ENCODE results near the gene PLXNB2. TPM values are rescaled to one million over a fixed set of nuclear protein-coding genes. Genes with fewer than 3 reads are reported as not detected.

The PLXNB2 gene
- total RNA-seq, 3 donors from 2014 or later (not counting 1 experiment from before 2014, with no cell fraction given) = 6.0 to 34.7 (median 18.9) TPM

DNA sequence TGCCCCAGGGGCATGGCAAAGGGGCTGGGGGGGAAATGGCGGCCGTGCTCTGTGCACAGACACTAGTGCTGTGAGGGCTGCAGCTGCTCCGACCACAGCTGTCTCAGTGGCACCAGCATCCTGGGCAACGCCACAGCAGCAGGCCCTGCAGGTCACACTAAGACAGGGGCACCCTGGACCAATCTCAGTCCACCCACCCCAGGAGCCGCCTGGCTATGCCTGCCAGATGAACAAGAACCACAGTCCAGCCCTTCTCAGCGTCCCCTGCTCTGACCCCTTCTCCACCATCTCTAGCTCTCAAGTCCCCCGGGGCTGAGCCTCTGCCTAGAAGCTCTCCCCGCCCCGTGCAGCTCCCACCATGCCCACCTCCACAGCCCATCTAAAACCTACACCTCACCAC, 79.1 kb downstream of the PLXNB2 start:
- 94% methylated on average over 9 of the region's 9 CpGs for WGBS (ENCODE audit: insufficient coverage)
- H3K36me3 Mint-ChIP-seq = peaks cover 7% of the 10 kb centered on the region

DNA sequence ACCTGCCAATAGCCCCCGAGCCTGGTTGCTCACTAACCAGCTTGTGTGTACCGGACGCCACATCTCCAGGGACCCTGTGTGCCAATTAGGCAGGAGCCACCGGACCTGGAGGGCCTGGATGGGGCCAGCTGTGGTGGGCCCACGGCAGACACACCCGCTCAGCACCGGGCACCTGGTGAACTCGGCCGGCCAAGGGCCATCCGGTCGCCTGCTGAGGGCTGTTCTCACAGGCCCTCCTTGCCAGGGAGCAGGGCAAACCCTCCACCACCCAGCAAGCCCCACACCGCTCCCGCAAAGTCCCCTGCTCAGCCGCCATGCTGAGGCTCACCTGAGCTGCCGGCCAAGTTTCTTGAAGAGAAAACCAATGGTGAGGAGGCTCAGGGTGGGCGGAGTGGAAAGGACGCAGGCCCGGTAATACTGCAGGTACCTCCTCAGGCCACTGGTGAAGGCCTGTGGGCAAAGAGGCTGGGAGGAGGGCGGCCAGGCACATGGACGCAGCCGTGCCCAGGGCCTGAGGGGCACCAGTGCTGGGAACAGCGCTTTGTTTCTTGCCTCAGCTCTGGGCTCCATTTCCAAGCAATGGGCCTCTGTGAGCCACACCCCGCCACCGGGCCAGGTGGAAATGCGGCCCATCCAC, 79.7 kb downstream of the PLXNB2 start:
- intact Hi-C loops (cut with micrococcal nuclease) = no loop called here
- ATAC-seq = no peak

More for the DNA sequence above, 79.1 kb downstream of the PLXNB2 start:
- H3K27me3 ChIP-seq (ENCODE audit: control insufficient read depth, insufficient read depth, low read length) = no peaks in the 10 kb centered on the region
- no peak overlapping the region for H3K27ac ChIP-seq (ENCODE audit: low read length)
- TF ChIP-seq, protein P1, sequence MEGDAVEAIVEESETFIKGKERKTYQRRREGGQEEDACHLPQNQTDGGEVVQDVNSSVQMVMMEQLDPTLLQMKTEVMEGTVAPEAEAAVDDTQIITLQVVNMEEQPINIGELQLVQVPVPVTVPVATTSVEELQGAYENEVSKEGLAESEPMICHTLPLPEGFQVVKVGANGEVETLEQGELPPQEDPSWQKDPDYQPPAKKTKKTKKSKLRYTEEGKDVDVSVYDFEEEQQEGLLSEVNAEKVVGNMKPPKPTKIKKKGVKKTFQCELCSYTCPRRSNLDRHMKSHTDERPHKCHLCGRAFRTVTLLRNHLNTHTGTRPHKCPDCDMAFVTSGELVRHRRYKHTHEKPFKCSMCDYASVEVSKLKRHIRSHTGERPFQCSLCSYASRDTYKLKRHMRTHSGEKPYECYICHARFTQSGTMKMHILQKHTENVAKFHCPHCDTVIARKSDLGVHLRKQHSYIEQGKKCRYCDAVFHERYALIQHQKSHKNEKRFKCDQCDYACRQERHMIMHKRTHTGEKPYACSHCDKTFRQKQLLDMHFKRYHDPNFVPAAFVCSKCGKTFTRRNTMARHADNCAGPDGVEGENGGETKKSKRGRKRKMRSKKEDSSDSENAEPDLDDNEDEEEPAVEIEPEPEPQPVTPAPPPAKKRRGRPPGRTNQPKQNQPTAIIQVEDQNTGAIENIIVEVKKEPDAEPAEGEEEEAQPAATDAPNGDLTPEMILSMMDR (IDR thresholded peaks at IDR 0.05) = no peak
- Mint-ChIP-seq H3K9me3 (no peaks in the 10 kb centered on the region), H3K27ac (peak overlapping the region in 1 of 2 donors; percentile 65), H3K4me3 (no peak overlapping the region), H3K27me3 (ENCODE audit: low read depth in 2 of 2) (no peaks in the 10 kb centered on the region), H3K4me1 (peaks cover 0 to 11% of the 10 kb centered on the region in 2 donors)
- intact Hi-C loops (cut with micrococcal nuclease) = no loop called here
- no peak for ATAC-seq
- no peaks in the 10 kb centered on the region for H3K9me3 ChIP-seq (ENCODE audit: control insufficient read depth, insufficient read depth, low read length)
- H3K4me1 ChIP-seq (ENCODE audit: control insufficient read depth, insufficient read depth, low read length) = no peaks in the 10 kb centered on the region
- H3K36me3 ChIP-seq (ENCODE audit: control insufficient read depth, insufficient read depth, low read length) = peaks cover 49% of the 10 kb centered on the region
- no peak overlapping the region for H3K4me3 ChIP-seq (ENCODE audit: low read length)
- DNase-seq = no peak

DNA sequence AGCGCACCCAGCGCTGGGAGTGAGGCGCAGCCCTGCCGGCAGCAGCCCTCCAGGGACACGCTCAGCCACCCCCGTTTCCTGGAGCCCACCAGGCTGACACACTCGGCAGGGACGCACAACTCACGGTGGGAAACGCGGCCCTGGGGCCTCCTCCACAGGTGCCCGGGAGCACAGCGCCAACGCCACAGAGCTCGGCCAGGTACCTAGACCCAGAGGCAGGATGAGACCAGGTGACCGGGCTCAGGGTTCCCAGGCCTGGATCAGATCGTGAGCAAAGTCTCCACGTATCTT, 80.6 kb downstream of the PLXNB2 start:
- H3K4me3 ChIP-seq (ENCODE audit: low read length) = no peak overlapping the region
- TF ChIP-seq, protein P1 (IDR thresholded peaks at IDR 0.05) = no peak
- H3K36me3 ChIP-seq (ENCODE audit: control insufficient read depth, insufficient read depth, low read length) = peaks cover 53% of the 10 kb centered on the region
- ATAC-seq (peak in 1 of 3 donors; percentile 8), DNase-seq (no peak)
- no peaks in the 10 kb centered on the region for H3K9me3 Mint-ChIP-seq
- H3K27ac Mint-ChIP-seq = no peak overlapping the region
- H3K27me3 ChIP-seq (ENCODE audit: control insufficient read depth, insufficient read depth, low read length) = no peaks in the 10 kb centered on the region
- H3K4me1 ChIP-seq (ENCODE audit: control insufficient read depth, insufficient read depth, low read length) = no peaks in the 10 kb centered on the region
- 94% methylated on average over 18 of the region's 18 CpGs for WGBS (ENCODE audit: insufficient coverage)
- no peak overlapping the region for H3K27ac ChIP-seq (ENCODE audit: low read length)
- no peaks in the 10 kb centered on the region for H3K27me3 Mint-ChIP-seq (ENCODE audit: low read depth in 2 of 2)
- H3K4me1 Mint-ChIP-seq = peaks cover 0 to 11% of the 10 kb centered on the region in 2 donors
- no peaks in the 10 kb centered on the region for H3K9me3 ChIP-seq (ENCODE audit: control insufficient read depth, insufficient read depth, low read length)
- intact Hi-C loops (cut with micrococcal nuclease) = no loop called here
- H3K36me3 Mint-ChIP-seq = peaks cover 7% of the 10 kb centered on the region
- H3K4me3 Mint-ChIP-seq = no peak overlapping the region

More for the DNA sequence above, 79.7 kb downstream of the PLXNB2 start:
- H3K36me3 ChIP-seq (ENCODE audit: control insufficient read depth, insufficient read depth, low read length) = peaks cover 48% of the 10 kb centered on the region
- H3K27me3 ChIP-seq (ENCODE audit: control insufficient read depth, insufficient read depth, low read length) = no peaks in the 10 kb centered on the region
- no peaks in the 10 kb centered on the region for H3K4me1 ChIP-seq (ENCODE audit: control insufficient read depth, insufficient read depth, low read length)
- Mint-ChIP-seq H3K9me3 (no peaks in the 10 kb centered on the region), H3K27me3 (ENCODE audit: low read depth in 2 of 2) (no peaks in the 10 kb centered on the region), H3K4me3 (no peak overlapping the region), H3K27ac (no peak overlapping the region), H3K4me1 (peaks cover 0 to 11% of the 10 kb centered on the region in 2 donors), H3K36me3 (peaks cover 7% of the 10 kb centered on the region)
- WGBS (ENCODE audit: insufficient coverage) = 94% methylated on average over 25 of the region's 25 CpGs
- H3K27ac ChIP-seq (ENCODE audit: low read length) = no peak overlapping the region
- H3K4me3 ChIP-seq (ENCODE audit: low read length) = no peak overlapping the region
- TF ChIP-seq, protein P1 (IDR thresholded peaks at IDR 0.05) = no peak
- H3K9me3 ChIP-seq (ENCODE audit: control insufficient read depth, insufficient read depth, low read length) = no peaks in the 10 kb centered on the region
- no peak for DNase-seq

All from natural killer cell (primary cell).